Dedifferentiated amniotic fluid mesenchymal stem cell (primary cell): ENCODE data around the gene B3GLCT.
A peak's percentile ranks its signal among the peaks of the same experiment; 100 is the strongest.
"Not testable (repeated sequence)": the region's sequence is repeated elsewhere in the genome, so short reads cannot be mapped to it uniquely, and the experiment has no call there.

Source experiments
- DNase-seq: peaks from one replicate; pipeline ENCODE4 v3.0.0-alpha.2; 2016; ENCODE audit errors: extremely low spot score

B3GLCT gene

DNA sequence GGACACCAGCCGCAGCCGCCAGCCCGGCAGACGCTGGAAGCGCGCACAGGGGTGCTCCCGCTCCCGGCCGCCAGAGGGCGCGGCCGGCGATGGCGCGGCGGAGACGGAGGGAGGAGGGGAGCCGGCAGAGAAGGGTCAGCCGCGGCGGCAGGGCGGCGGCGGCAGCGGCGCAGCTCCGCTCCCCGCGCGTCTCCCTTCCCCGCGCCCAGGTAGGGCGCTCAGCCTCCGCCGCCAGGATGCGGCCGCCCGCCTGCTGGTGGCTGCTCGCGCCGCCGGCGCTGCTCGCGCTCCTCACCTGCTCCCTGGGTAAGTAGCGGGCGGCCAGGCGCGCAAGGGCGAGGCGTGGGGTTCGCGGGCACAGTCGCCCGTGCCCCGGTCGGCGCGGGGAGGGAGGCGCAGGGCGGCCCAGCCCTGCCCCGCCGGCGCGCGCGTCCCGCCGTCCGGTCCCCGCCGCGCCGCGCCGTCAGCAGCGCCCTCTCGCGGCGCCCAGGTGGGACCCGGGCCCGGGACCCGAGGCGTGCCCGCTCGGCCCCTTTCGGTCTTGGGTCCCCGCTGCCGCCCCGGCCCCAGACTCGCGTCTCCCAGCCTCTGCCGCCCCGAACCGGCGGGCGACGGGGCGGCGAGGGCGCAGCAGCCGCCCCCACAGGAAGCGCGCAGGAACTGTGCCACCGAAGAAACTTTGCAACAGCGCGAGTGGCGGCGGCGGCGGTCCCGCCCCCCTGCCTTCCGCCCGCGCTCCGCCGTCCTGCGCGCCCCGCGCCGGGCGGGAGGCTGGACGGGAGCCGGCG, at the start of gene B3GLCT:
Gene B3GLCT (plus strand): TSS at position 127 of the 788 bp plus-strand sequence. CDS start 110 bp downstream, at position 237.
- peak; percentile 59 for DNase-seq

DNA sequence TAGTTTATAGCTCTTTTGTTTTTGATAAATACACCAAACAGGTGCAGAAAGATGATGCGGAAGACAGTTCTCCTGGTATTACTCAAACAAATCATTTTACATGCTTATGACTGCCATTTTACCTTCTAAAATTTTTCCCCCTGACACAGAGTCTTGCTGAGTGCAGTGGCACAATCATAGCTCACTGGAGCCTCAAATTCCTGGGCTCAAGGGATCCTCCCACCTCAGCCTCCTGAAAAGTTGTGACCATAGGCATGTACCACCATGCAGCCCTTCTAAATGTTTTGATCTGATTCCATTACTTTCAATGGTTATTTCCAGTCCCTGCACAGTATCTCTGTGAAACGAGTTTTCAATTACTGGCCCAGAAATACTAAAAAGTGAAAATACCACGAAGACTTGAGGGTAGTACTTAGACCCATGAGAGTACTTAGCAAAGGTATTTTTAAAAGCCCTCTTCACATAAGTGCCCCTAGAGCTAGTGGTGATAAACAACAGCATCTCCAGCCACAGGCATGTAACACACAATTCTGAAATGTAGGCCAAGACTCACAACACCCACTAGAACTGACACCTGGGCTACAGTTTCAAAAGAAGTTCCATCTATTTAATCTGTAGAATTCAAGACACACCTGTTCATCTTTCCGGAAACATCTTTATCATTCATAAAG, 49.3 kb upstream of the B3GLCT start:
- no peak for DNase-seq

DNA sequence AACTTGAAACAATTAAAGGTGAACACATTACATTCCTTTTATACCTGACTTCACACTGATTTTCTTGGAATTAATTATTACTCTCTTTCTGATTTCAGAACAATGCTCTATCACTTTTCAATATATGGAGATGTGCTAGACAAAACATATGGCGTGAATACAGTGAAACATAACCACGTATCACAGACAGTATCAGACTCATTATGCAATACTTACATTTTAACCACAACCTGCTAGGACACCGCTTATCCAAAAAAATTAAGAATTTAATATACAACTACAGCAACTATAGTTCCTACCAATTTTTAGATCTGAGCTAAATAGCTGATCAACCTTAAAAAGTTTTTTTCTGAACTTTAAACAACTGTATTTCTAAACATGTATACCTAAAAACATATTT, 47.9 kb upstream of the B3GLCT start:
- DNase-seq = no peak

DNA sequence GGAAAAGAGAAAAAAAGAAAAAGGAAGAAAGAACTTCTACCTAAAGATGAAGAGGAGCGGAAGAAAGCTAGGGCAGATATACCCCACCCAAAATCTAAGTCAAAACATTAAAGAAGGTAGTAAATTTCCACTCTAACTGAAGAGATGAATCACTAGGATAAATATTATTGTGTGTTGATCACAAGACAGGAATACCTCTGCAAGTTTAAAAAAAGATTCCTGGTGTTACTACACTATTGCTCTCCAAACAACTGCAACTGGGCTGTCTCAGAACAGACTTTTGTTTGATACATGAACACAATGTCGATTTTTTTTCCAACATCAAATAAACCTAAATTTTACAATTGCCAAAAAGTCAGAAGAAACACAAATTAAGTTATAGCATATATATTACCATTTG, 44.8 kb upstream of the B3GLCT start:
- no peak for DNase-seq

DNA sequence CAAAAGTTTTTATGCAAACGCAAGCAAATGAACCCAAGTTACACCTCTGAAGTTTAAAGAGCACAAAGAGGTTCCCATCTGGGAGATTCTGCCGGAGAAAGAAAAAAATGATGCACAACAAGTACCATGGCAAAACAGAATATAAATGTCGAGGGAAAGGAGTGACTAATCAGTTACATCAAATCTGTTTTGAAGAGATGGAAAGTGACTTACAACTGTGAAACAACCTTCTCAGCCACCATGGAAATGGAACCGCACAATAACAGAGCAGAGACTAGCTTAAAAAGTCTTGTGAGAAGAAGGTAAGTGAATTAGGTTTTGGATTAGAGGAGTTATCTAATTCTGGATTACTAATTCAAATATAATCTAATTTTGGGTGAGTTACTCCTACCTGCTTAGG, 40.5 kb upstream of the B3GLCT start:
- DNase-seq = no peak

DNA sequence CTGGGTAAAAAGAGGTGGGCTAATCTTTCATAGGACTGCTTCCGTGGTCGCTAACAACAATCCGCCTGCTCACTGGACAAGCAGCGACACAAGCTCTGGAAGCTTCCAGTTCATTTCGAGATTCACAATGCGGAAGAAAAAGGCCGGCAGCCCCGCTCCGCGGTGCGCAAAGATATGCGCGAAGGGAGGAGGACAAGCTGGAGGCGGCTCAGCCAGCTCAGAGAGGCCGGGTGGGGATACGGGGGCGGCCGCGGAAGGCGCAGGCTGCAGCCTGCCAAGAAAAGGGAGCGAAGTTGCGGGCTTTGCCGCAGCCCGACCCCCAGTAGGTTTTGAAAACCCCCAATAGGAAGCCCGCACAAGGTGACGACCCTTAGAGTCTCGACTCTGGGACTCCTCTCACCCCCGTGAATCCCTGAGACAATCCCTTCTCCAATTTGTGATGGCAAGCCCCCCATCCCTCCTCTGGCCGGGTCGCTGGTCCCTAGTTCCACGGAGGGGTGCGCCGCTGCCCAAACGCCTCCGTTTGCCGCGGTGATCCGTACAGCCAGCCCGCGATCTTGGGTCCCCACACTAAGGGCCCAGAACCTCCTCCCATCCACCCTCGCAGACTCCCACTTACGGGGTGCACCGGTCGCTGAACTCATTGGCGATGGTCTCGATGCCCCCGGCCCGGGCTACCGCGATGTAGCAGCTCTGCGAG, 38.8 kb upstream of the B3GLCT start:
- peak; percentile 61 for DNase-seq

DNA sequence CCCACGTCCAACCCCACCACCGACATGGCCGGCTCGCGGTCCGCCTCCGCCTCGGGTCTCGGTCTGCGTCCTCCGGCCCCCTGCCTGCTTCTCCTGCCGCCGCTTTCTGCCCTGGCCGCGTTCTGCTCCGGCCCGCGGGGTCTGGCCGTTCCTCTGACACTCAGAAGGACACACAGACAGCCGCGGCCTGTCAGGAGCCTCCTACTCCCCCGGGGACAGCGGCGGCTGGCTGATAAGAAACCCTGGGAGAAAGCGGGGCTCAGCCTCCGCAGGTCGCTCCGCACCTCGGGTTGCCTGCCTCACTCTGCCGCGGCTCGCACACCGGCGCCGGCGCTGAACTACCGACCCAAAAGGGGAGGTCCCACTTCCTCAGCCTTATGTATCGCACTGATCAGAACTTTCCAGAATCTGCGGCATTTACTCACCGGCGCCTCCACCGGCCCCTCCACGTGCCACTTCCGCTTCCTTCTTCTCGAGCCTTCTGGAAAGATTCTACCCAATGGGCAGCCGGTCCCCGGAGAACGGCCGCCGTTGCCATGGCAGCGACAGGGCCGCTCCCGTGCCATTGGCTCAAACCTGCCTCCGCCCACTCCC, 38.1 kb upstream of the B3GLCT start, which contains the start of gene HSPH1:
Gene HSPH1 (minus strand): TSS at position 348 of the 594 bp plus-strand sequence. CDS start 322 bp downstream, at position 26.
- peak; percentile 96 for DNase-seq

DNA sequence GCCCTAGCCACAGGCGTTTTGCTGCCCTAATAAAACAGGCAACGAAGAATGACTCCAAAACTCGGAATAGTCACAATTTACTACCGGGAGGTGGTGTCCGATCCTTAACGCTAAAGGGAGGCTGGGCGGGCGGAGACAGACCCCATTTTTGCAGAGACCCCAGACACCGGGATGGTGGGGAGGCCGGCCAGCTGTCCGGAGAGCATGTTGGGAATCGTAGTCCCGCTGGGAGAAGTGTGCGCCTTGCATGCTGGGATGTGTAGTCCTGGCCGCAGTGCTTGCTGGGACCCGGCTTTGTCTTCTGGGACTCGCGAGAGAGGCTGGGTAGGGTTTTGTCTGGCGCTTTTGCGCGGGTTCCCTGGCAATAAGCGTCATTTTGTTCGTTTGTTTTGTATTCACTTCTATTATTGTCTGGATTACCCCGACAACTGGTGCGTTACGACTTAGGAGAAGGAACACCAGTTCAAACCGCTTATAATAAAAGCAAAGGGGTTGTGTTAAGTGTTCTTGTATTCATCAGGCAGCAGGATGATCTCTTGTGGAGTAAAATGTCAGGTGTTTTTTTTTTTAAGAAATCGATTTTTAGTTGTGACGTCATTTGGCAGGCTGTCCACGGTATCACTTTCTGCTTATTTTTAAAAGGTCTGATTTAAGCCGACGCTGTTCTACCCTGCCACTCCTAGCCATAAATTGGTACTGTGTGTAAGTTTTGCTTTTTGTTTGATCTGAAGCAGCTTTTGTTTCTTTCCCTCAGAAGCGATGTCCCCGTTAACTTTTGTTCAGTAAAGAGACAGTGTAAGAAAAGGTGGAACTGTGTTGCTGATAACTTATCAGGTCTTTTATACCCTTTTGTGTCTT, 37.4 kb upstream of the B3GLCT start:
- DNase-seq = peak; percentile 99

DNA sequence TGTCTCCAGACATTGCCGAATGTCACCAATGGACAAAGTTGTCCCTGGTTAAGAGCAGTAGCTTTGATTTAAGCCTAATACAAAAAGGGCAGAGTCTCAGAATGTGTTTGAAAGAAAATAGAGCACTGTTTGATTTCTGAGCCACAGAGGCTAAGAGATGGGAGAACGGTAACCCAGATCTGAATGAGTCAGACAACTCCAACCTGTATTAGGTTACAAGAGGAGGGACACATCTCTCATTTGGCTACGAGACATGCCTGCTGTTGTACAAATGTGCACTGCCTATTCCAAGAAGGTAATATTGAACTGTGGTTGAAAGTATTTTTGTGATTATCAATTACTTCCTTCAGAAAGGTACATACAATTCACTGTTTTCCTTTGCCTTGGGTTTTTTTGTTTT, 33.2 kb upstream of the B3GLCT start:
- no peak for DNase-seq

DNA sequence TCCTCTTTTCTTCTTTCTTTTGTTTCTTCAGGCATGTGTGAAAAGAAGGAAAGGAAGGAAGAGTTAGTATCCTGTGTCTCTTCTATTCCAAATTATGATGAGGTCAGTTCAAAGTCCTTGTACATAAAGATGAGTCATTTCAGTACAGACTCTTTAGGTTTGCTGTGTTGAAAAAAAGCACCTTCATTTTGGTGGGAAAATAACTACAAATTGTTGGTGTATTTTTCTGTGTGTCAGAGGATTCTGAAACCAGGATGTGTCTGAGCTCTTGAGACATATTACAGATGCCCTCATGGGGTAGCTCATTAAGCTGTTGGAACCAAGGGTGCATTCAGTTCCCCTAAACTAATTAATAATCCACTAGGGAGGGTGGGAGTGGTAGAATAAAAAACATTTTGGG, 32.3 kb upstream of the B3GLCT start:
- DNase-seq = no peak

DNA sequence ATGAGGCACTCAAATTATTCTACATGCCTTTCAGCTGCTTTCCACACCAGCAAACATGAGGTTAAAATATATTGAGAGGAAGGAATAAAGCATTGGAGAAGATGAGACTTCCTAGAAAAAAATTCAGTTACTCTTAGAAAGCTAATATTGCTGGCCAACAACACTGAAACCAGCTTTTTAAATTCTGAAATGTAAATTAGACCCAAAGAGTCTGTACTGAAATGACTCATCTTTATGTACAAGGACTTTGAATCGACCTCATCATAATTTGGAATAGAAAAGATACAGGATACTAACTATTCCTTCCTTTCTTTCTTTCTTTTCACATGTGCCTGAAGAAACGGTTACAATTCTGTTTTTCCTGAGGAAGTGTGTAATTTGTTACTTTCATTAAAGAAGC, 31.6 kb upstream of the B3GLCT start:
- no peak for DNase-seq

DNA sequence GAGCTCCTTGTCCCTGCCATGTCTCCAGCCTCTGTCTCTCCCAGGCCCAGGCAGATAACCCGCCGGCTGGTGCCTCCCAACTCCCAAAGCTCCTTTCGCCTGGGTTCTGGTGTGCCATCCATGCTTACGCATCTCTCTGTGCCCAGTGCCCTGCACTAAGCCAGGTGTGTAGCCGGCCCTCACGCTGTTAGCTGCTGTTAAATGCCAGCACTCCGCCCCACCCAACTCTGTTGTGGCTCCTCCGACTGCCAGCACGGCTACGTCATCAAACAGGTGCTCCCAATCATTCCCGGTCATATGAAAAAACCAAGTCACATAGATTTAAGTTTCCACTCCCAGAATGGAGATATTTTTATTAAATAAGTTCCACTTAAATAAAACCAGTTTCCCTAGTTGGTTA, 31.0 kb upstream of the B3GLCT start:
- no peak for DNase-seq

DNA sequence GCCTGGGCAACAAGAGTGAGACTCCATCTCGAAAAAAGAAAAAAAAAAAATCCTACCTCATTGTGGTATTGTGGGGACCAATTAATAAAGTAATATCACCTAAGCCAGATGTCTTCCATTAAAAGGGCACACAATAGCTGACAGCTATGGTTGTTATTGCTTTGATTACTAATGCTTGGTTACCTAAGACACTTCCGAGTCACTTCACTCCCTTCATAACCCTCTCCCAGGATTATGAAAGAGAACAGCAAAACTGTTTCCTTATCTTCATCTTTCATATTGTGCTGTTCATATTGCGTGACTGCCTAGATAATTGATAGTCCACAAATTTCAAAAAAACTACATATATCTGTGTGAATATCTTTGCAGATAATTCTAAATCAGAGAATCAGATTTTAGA, 27.8 kb upstream of the B3GLCT start:
- no peak for DNase-seq

DNA sequence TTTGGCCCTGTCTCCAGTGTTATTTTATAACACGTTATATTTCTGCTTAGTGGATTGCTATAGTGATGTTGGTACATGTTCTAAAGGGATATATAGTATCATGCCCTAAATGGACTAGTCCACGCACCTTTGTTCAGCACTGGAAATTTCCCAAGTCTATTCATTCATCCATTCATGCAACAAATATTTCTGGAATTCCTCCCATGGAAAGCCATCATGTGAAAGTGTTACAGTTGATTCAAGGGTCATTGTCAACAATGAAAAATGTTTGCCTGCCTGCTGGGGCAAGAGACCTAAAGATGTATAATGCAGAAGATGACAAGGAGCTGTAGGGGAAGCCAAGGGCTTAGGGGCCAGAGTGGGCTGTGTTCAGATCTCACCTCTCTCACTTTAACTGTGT, 27.2 kb upstream of the B3GLCT start:
- DNase-seq = peak; percentile 58

DNA sequence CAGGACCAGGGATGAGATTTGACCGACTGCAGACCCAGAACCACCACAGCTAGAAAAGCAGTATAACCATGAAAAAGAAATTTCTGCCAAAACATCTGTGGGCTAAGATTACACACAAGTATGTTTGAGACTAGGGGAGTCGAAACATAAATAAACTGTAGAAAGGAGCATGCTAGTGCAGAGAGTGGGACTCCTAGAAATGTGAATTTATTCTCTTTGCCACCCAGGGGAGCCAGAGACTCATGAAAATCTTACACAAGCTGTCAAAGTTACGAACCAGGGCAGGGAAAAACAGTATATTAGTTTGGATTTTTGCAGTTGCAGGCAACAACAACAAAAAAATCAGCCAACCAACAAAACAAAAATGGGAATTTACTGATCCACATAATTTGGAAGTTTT, 25.8 kb upstream of the B3GLCT start:
- no peak for DNase-seq

DNA sequence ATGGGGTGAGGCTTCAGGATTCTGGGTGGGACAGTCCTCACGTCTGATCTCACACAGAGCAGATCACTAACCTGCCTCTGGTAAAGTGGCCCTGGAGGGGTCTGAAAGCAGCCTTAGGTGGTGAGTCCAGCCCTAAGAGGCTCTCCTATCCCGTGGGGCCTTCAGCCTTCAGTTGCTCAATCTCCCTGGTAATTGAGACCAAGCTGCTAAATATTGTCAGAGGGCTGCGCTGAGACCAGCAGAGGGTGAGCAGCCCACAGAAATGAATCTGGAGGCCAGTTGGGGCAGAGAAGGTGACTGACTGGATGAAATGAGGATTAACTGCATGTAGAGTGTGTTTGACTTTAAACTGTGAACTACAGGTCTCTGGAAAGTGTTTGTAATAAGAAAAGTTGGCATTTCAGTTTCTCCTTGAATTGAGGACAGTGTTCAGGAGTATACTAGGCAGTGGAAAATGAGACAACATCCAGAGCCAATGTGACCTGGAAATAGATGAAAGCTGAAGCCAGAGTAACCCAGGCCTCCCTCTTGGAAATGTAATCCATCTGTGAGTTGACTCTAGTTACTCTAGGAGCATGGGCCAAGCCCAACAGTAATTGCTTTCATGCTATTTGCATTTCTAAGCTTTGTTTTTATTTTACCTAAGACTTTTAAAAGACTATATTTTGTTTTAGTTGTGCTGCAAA, 23.8 kb upstream of the B3GLCT start:
- no peak for DNase-seq

DNA sequence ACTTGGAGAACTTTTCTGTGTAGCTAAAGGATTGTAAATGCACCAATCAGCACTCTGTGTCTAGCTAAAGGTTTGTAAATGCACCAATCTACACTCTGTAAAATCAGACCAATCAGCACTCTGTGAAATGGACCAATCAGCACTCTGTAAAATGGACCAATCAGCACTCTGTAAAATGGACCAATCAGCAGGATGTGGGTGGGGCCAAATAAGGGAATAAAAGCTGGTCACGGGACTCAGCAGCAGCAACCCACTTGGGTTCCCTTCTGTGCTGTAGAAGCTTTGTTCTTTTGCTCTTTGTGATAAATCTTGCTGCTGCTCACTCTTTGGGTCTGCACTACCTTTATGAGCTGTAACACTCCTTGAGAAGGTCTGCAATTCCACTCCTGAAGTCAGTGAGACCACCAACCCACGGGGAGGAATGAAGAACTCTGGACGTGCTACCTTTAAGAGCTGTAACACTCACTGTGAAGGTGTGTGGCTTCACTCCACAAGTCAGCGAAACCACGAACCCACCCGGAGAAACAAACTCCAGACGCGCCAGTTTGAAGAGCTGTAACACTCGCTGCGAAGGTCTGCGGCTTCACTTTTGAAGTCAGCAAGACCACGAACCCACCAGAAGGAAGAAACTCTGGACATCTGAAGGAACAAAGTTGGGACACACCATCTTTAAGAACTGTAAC, 21.8 kb upstream of the B3GLCT start:
- DNase-seq = not testable (repeated sequence)

DNA sequence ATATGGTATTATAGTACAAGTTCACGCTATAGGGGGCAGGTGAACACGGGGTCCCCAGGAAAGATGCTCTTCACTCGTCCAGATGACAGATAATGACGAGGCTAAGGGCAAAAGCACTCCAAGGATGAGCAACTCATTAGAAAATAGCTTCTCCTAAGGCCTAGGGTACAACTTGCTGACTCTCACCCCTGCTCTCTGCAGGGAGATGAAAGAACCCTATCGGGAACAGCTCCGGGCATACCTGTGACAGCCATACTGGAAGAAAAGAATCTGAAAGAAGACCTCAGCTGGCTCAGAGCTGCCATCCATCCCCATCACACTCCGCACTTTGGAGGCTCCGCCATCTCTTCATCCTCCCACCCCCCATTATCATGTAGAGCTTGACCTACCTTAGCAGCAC, 20.5 kb upstream of the B3GLCT start:
- no peak for DNase-seq

DNA sequence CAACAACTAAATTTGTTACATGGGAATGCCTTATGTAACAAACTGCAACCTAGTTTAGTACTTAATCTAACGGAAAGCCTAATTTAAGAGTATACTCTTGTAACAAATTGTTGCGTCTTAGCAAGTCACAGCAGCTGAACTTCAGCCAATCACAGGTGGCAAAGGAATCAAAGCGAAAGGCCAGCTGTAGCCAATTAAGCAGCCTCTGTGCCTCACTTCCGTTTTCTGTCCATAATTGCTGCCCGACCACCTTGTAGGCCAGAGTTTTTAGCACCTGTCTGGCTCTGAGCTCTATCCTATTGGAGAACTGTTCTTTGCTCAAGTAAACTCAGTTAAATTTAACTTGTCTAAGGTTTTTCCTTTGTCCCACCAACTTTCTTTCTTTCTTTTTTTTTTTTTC, 20.0 kb upstream of the B3GLCT start:
- DNase-seq = no peak

DNA sequence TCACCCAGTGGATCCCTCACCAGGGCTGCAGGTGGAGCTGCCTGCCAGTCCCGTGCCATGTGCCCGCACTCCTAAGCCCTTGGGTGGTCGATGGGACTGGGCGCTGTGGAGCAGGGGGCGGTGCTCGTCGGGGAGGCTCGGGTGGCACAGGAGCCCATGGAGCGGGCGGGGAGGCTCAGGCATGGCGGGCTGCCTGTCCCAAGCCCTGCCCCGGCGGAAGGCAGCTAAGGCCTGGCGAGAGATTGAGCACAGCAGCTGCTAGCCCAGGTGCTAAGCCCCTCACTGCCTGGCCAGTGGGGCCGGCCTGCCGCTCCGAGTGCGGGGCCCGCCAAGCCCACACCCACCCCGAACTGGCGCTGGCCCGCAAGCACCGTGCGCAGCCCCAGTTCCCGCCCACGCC, 16.8 kb upstream of the B3GLCT start:
- DNase-seq = no peak
